Hepatocyte (in vitro differentiated cells): ENCODE results near the gene NCBP2. TPM values are rescaled to one million over a fixed set of nuclear protein-coding genes. Genes with fewer than 3 reads are reported as not detected.

Experiments
- DNase-seq: peaks from one replicate; pipeline ENCODE4 v3.0.0-alpha.2; 2016; ENCODE audit warnings: low spot score
- H2AFZ ChIP-seq: fragments of 200-600 bp; sonication (generic); 2 replicates; pipeline ENCODE4 v1.6.0; 2016; ENCODE audit warnings: antibody characterized with exemption, mild to moderate bottlenecking
- H3K27ac ChIP-seq: fragments of 200-600 bp; sonication (generic); 2 replicates; pipeline ENCODE4 v1.5.1; 2016; ENCODE audit warnings: mild to moderate bottlenecking
- H3K27me3 ChIP-seq: fragments of 200-600 bp; sonication (generic); 2 replicates; pipeline ENCODE4 v1.6.1; 2016
- H3K36me3 ChIP-seq: fragments of 200-600 bp; sonication (generic); replicated peaks from 2 replicates; pipeline ENCODE4 v1.5.1; 2016; ENCODE audit warnings: low read depth; ENCODE audit not compliant: insufficient read depth
- H3K4me1 ChIP-seq: fragments of 200-600 bp; sonication (generic); 2 replicates; pipeline ENCODE4 v1.5.1; 2016; ENCODE audit warnings: mild to moderate bottlenecking, moderate library complexity; ENCODE audit not compliant: insufficient read depth
- H3K4me2 ChIP-seq: fragments of 200-600 bp; sonication (generic); 2 replicates; pipeline ENCODE4 v1.6.0; 2016
- H3K4me3 ChIP-seq: fragments of 200-600 bp; sonication (generic); 2 replicates; pipeline ENCODE4 v1.5.1; 2016; ENCODE audit warnings: mild to moderate bottlenecking
- H3K79me2 ChIP-seq: fragments of 200-600 bp; sonication (generic); 2 replicates; pipeline ENCODE4 v1.6.0; 2017; ENCODE audit warnings: mild to moderate bottlenecking
- H3K9me2 ChIP-seq: fragments of 200-600 bp; sonication (generic); replicated peaks from 2 replicates; pipeline ENCODE4 v1.6.0; 2017; ENCODE audit warnings: mild to moderate bottlenecking; ENCODE audit not compliant: insufficient read depth
- H3K9me3 ChIP-seq: fragments of 200-600 bp; sonication (generic); 2 replicates; pipeline ENCODE4 v1.5.1; 2016; ENCODE audit warnings: low read depth, mild to moderate bottlenecking
- H4K20me1 ChIP-seq: fragments of 200-600 bp; sonication (generic); 2 replicates; pipeline ENCODE4 v1.6.0; 2016; ENCODE audit warnings: mild to moderate bottlenecking; ENCODE audit not compliant: insufficient read depth, poor library complexity, severe bottlenecking
- CTCF ChIP-seq: fragments of 200-600 bp; sonication (generic); IDR thresholded peaks from 2 replicates; pipeline ENCODE4 v1.5.1; 2016; ENCODE audit warnings: antibody characterized with exemption, mild to moderate bottlenecking; ENCODE audit not compliant: poor library complexity
- EZH2 ChIP-seq: fragments of 200-600 bp; sonication (generic); IDR thresholded peaks from 2 replicates; pipeline ENCODE4 v1.6.1; 2016; ENCODE audit warnings: antibody characterized with exemption, mild to moderate bottlenecking, borderline replicate concordance
- EZH2phosphoT487 ChIP-seq: fragments of 200-600 bp; sonication (generic); IDR thresholded peaks from one replicate; pipeline ENCODE4 v1.6.1; 2018; ENCODE audit warnings: antibody characterized with exemption, mild to moderate bottlenecking, low read depth, moderate library complexity; ENCODE audit not compliant: unreplicated experiment, severe bottlenecking
- WGBS: methylation state at CpG from one replicate; pipeline ENCODE4 v1.1.6; 2016; ENCODE audit warnings: low lambda C conversion rate; ENCODE audit errors: missing lambda C conversion rate; 5-methylcytosine and 5-hydroxymethylcytosine counted together
- polyA plus RNA-seq: library from polyadenylated mRNA; unstranded; fragments of >200 nt; fragmentation: Nextera tagmentation; extraction: Ambion mirVana; gene quantifications from 2 replicates; pipeline ENCODE4 v1.2.1, GENCODE V29; 2016
- total RNA-seq: library from RNA; depleted of rRNA; stranded (reverse); fragments of >200 nt; gene quantifications from 2 replicates; pipeline ENCODE4 v1.2.3, GENCODE V29; 2014

The NCBP2 gene
- total and polyA plus RNA-seq, 2 experiments from 2014 or later: 78.3 to 101 TPM

- Histone ChIP-seq H3K4me3 (no peak overlapping the region), H3K4me2 (no peak overlapping the region), H4K20me1 (peaks cover 3% of the 10 kb centered on the region), H3K9me2 (no peaks in the 10 kb centered on the region), H3K36me3 (no peaks in the 10 kb centered on the region), H3K27ac (no peak overlapping the region), H3K9me3 (no peaks in the 10 kb centered on the region), H2AFZ (no peak overlapping the region), H3K4me1 (no peaks in the 10 kb centered on the region), H3K27me3 (no peaks in the 10 kb centered on the region), H3K79me2 (peaks cover 67% of the 10 kb centered on the region)
- no peak for TF ChIP-seq CTCF
- TF ChIP-seq EZH2: no peak
- TF ChIP-seq EZH2phosphoT487: no peak
- 93% methylated on average over 11 of the region's 13 CpGs for WGBS
- no peak for DNase-seq
Measured at GRCh38 chr3:196894557-196895295, 47.6 kb downstream of the NCBP2 start.

- Histone ChIP-seq H3K79me2 (peaks cover 91% of the 10 kb centered on the region), H3K9me2 (no peaks in the 10 kb centered on the region), H3K9me3 (no peaks in the 10 kb centered on the region), H4K20me1 (peaks cover 4% of the 10 kb centered on the region), H3K4me2 (no peak overlapping the region), H3K27ac (no peak overlapping the region), H3K4me1 (no peaks in the 10 kb centered on the region), H3K4me3 (no peak overlapping the region), H3K27me3 (no peaks in the 10 kb centered on the region), H2AFZ (no peak overlapping the region), H3K36me3 (no peaks in the 10 kb centered on the region)
- no peak for DNase-seq
- WGBS: 95% methylated on average over 6 of the region's 6 CpGs
- TF ChIP-seq CTCF (no peak), EZH2phosphoT487 (no peak), EZH2 (no peak)
Measured at GRCh38 chr3:196889844-196890708, 52.3 kb downstream of the NCBP2 start.

- 84% methylated on average over 4 of the region's 4 CpGs for WGBS
- Histone ChIP-seq H3K4me2 (no peak overlapping the region), H3K9me2 (no peaks in the 10 kb centered on the region), H4K20me1 (peaks cover 7% of the 10 kb centered on the region), H3K27ac (no peak overlapping the region), H3K4me1 (no peaks in the 10 kb centered on the region), H3K9me3 (no peaks in the 10 kb centered on the region), H3K36me3 (no peaks in the 10 kb centered on the region), H3K4me3 (no peak overlapping the region), H2AFZ (no peak overlapping the region), H3K79me2 (peaks cover 94% of the 10 kb centered on the region), H3K27me3 (no peaks in the 10 kb centered on the region)
- DNase-seq: no peak
- TF ChIP-seq EZH2 (no peak), EZH2phosphoT487 (no peak), CTCF (no peak)
Measured at GRCh38 chr3:196886144-196886543, 56.2 kb downstream of the NCBP2 start.

Other genes starting within 250 kb of the NCBP2 start
- gene CEP19, start 230.3 kb downstream of the NCBP2 start, total RNA-seq: 3.2 and 3.8 TPM in 2 replicates
- 4.6 and 6.0 TPM in 2 replicates for gene CEP19, start 230.3 kb downstream of the NCBP2 start, polyA plus RNA-seq
- 24.9 and 31.6 TPM in 2 replicates for gene PIGX, start 230.2 kb downstream of the NCBP2 start, total RNA-seq
- 33.5 and 36.7 TPM in 2 replicates for gene PIGX, start 230.2 kb downstream of the NCBP2 start, polyA plus RNA-seq
- 50.9 and 51.5 TPM in 2 replicates for gene PAK2, start 202.7 kb downstream of the NCBP2 start, total RNA-seq
- 25.6 and 26.5 TPM in 2 replicates for gene PAK2, start 202.7 kb downstream of the NCBP2 start, polyA plus RNA-seq
- 32.2 and 37.9 TPM in 2 replicates for gene SENP5, start 74.6 kb downstream of the NCBP2 start, total RNA-seq
- 11.3 and 16.8 TPM in 2 replicates for gene SENP5, start 74.6 kb downstream of the NCBP2 start, polyA plus RNA-seq
- gene PIGZ, start 26.3 kb upstream of the NCBP2 start, total RNA-seq: 11.1 and 18.0 TPM in 2 replicates
- 24.2 and 32.6 TPM in 2 replicates for gene PIGZ, start 26.3 kb upstream of the NCBP2 start, polyA plus RNA-seq
- gene MELTF, start 87.3 kb upstream of the NCBP2 start, total RNA-seq: 44.3 and 74.0 TPM in 2 replicates
- gene MELTF, start 87.3 kb upstream of the NCBP2 start, polyA plus RNA-seq: 121 and 137 TPM in 2 replicates